HG02759 (cell line): Measurements from ENCODE around the gene KCNJ6.

Experiments used
- ATAC-seq: cut with Tn5 transposase; IDR thresholded peaks from one replicate; pipeline ENCODE4 v1.9.1; 2021; ENCODE audit warnings: mild to moderate bottlenecking, moderate library complexity; ENCODE audit not compliant: unreplicated experiment

Gene KCNJ6

GRCh38 chr21:37558676-37559211 is 357.5 kb downstream of the KCNJ6 start:
- no peak for ATAC-seq
